Thoracic aorta (tissue), 2 donors: Measurements from ENCODE around the gene TRIM2. TPM values are rescaled to one million over a fixed set of nuclear protein-coding genes. Genes with fewer than 3 reads are reported as not detected.
A peak's percentile ranks its signal among the peaks of the same experiment; 100 is the strongest.

Experiments used
- ATAC-seq: fragments of 150-250 bp; one replicate; pipeline ENCODE4 v1.8.0; 2017; ENCODE audit warnings: low read depth; ENCODE audit not compliant: insufficient number of reproducible peaks, low FRiP score
- DNase-seq: peaks from one replicate; pipeline ENCODE4 v3.0.0-alpha.2; 2020; ENCODE audit warnings: low spot score
- H3K27ac ChIP-seq, 2 donors: fragments of 200-600 bp; sonication (generic); 1 replicate in 1 of 2; 2 replicates in 1 of 2; pipeline ENCODE4 v1.5.1; 2016; ENCODE audit warnings: mild to moderate bottlenecking in 2 of 2, moderate library complexity in 2 of 2
- H3K27me3 ChIP-seq: fragments of 200-600 bp; sonication (generic); replicated peaks from 2 replicates; pipeline ENCODE4 v1.6.0; 2016; ENCODE audit warnings: mild to moderate bottlenecking; ENCODE audit not compliant: insufficient read depth
- H3K36me3 ChIP-seq: fragments of 200-600 bp; sonication (generic); one replicate; pipeline ENCODE4 v1.5.1; 2016
- H3K4me1 ChIP-seq, 2 donors: fragments of 200-600 bp; sonication (generic); 1 replicate in 1 of 2; 2 replicates in 1 of 2; pipeline versions ENCODE4 v1.5.1 to v1.6.0; 2016; ENCODE audit warnings: low read depth in 2 of 2, mild to moderate bottlenecking in 1 of 2; ENCODE audit not compliant: control insufficient read depth in 1 of 2
- H3K4me3 ChIP-seq: fragments of 200-600 bp; sonication (generic); 2 replicates; pipeline ENCODE4 v1.5.1; 2016; ENCODE audit warnings: mild to moderate bottlenecking
- H3K9me3 ChIP-seq: fragments of 200-600 bp; sonication (generic); 2 replicates; pipeline ENCODE4 v1.5.1; 2016
- CTCF ChIP-seq: fragments of 200-600 bp; sonication (generic); IDR thresholded peaks from one replicate; pipeline ENCODE4 v1.5.1; 2019; ENCODE audit warnings: antibody characterized with exemption
- total RNA-seq, 2 donors: library from RNA; depleted of rRNA; stranded (reverse); fragments of >200 nt; gene quantifications; one replicate each; pipeline versions ENCODE4 v1.1.0 to v1.2.3, GENCODE V29; 2016

Gene TRIM2
- total RNA-seq = 10 to 100 TPM; 31.7 to 41.3 TPM

- Histone ChIP-seq H3K4me1 (no peaks in the 10 kb centered on the region), H3K27ac (no peak within 1 kb of the TSS), H3K9me3 (no peaks in the 10 kb centered on the region), H3K4me3 (peak within 1 kb of the TSS; percentile 28), H3K36me3 (no peaks in the 10 kb centered on the region), H3K27me3 (no peaks in the 10 kb centered on the region)
- ATAC-seq (no peak), DNase-seq (peak; percentile 9)
- no peak for TF ChIP-seq CTCF
Observed at GRCh38 chr4:153204247-153204671, at the start of gene TRIM2. Gene TRIM2 (plus strand): TSS chr4:153204443. CDS start chr4:153204531, 88 bp downstream.

GRCh38 chr4:153155686-153156085 is 48.6 kb upstream of the TRIM2 start:
- H3K9me3 ChIP-seq = no peaks in the 10 kb centered on the region
- no peak for TF ChIP-seq CTCF
- H3K36me3 ChIP-seq = no peaks in the 10 kb centered on the region
- no peak overlapping the region for H3K4me3 ChIP-seq
- no peak overlapping the region for H3K27ac ChIP-seq
- no peak for ATAC-seq
- H3K4me1 ChIP-seq = peaks cover 4 to 13% of the 10 kb centered on the region in 2 donors
- no peaks in the 10 kb centered on the region for H3K27me3 ChIP-seq
- DNase-seq = no peak

GRCh38 chr4:153156263-153156662 is 48.0 kb upstream of the TRIM2 start:
- Histone ChIP-seq H3K4me3 (no peak overlapping the region), H3K27ac (no peak overlapping the region), H3K9me3 (no peaks in the 10 kb centered on the region), H3K36me3 (no peaks in the 10 kb centered on the region), H3K27me3 (no peaks in the 10 kb centered on the region), H3K4me1 (peaks cover 4 to 13% of the 10 kb centered on the region in 2 donors)
- ATAC-seq (no peak), DNase-seq (no peak)
- TF ChIP-seq CTCF = no peak

DNA sequence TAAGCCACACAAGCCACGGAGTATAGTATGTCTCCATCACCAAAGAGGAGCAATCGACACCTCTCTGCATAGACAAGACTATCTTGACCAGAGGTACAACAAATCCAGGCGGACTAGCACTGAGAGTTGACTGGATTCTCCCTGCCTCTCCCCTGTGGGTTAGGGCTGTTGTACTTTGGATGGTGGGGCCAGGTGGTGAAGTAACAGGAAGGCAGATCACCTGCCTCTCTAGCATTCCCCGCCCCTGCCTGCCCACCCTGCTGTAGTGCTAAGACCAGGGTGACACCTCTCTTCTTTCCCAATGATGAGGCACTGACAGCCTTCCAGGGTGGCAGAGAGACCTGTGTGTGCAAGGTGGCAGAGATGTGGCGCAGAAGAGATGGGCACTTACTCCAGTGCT is 47.5 kb upstream of the TRIM2 start:
- DNase-seq = no peak
- Histone ChIP-seq H3K4me3 (no peak overlapping the region), H3K36me3 (no peaks in the 10 kb centered on the region), H3K9me3 (no peaks in the 10 kb centered on the region), H3K27me3 (no peaks in the 10 kb centered on the region), H3K27ac (no peak overlapping the region), H3K4me1 (peaks cover 4 to 13% of the 10 kb centered on the region in 2 donors)
- ATAC-seq = no peak
- no peak for TF ChIP-seq CTCF

- Histone ChIP-seq H3K27ac (no peak overlapping the region), H3K4me1 (peaks cover 3 to 9% of the 10 kb centered on the region in 2 donors), H3K36me3 (no peaks in the 10 kb centered on the region), H3K9me3 (no peaks in the 10 kb centered on the region), H3K27me3 (no peaks in the 10 kb centered on the region), H3K4me3 (no peak overlapping the region)
- ATAC-seq = no peak
- DNase-seq = no peak
- TF ChIP-seq CTCF = no peak
Observed at GRCh38 chr4:153159016-153159415, 45.2 kb upstream of the TRIM2 start.
